ENCODE results near the gene OGFOD2. TPM values are rescaled to one million over a fixed set of nuclear protein-coding genes. Genes with fewer than 3 reads are reported as not detected.

Gene OGFOD2
- polyA plus RNA-seq, 1 donor (not counting 4 experiments of a cell fraction or from before 2014, with no cell fraction given): 6.9 TPM

DNA sequence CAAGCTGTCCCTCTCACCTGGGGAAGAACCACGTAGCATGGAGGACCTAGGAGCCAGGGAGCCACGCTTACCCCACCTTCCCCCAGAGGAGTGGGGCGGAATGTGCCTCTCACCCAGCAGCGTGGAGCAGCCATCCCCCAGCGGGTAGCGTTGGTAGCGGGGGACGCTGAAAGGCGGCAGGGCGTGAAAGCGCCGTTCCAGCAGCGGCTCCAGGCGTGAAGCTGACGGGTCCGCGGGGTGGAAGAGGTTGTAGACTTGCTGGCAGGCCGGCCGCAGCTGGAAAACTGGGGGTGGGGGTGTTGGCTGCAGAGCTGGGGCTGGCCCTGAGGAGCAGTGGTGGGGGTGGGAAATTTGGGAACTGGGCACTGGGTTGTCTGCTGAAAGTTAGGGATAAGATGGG is 17.3 kb downstream of the OGFOD2 start:
- Histone ChIP-seq H3K27ac (ENCODE audit: control insufficient read depth, insufficient read depth, low read length) (no peak overlapping the region), H3K9ac (ENCODE audit: control insufficient read depth, extremely low read depth, insufficient read depth, low read length) (no peak overlapping the region), H4K20me1 (ENCODE audit: control insufficient read depth, extremely low read depth, insufficient read depth, low read length) (no peaks in the 10 kb centered on the region), H3K4me3 (ENCODE audit: control insufficient read depth in 2 of 3, extremely low read depth in 1 of 3, insufficient read depth in 2 of 3, low read depth in 1 of 3, low read length in 3 of 3) (no peak overlapping the region), H3K36me3 (ENCODE audit: control insufficient read depth in 2 of 2, extremely low read depth in 1 of 2, insufficient read depth in 2 of 2, low read length in 2 of 2) (peaks cover 0 to 3% of the 10 kb centered on the region in 2 experiments), H3K27me3 (ENCODE audit: control insufficient read depth, extremely low read depth, insufficient read depth, low read length) (no peaks in the 10 kb centered on the region), H3K4me1 (ENCODE audit: control insufficient read depth, extremely low read depth, insufficient read depth, low read length) (no peaks in the 10 kb centered on the region), H2AFZ (ENCODE audit: control insufficient read depth, low read length) (no peak overlapping the region), H3K4me2 (ENCODE audit: control insufficient read depth, extremely low read depth, insufficient read depth, low read depth, low read length) (no peak overlapping the region), H3K9me3 (ENCODE audit: control insufficient read depth, low read depth, low read length) (no peaks in the 10 kb centered on the region), H3K79me2 (ENCODE audit: control insufficient read depth, insufficient read depth, low read length) (no peaks in the 10 kb centered on the region), H3K9me1 (ENCODE audit: control insufficient read depth, extremely low read depth, insufficient read depth, low read length) (no peaks in the 10 kb centered on the region)
- TF ChIP-seq CTCF (optimal IDR thresholded peaks at IDR 0.05 in 1 of 3, IDR thresholded peaks at IDR 0.05 in 1 of 3, conservative IDR thresholded peaks at IDR 0.05 in 1 of 3; ENCODE audit: extremely low read depth in 1 of 3, insufficient read depth in 2 of 3, low read length in 3 of 3) (no peak), EZH2 (IDR thresholded peaks at IDR 0.05; ENCODE audit: low read length) (no peak)
- DNase-seq (ENCODE audit: low read depth, low spot score) (no peak), FAIRE-seq (no peak)
- dilution Hi-C loops (cut with MboI; ENCODE audit: extremely low pct_ligation_motif_present, low sequenced_read_pairs): no loop called here

- DNase-seq (ENCODE audit: low read depth, low spot score) (no peak), FAIRE-seq (no peak)
- Histone ChIP-seq H3K36me3 (ENCODE audit: control insufficient read depth in 2 of 2, extremely low read depth in 1 of 2, insufficient read depth in 2 of 2, low read length in 2 of 2) (peaks cover 0 to 1% of the 10 kb centered on the region in 2 experiments), H3K4me2 (ENCODE audit: control insufficient read depth, extremely low read depth, insufficient read depth, low read depth, low read length) (no peak overlapping the region), H3K27me3 (ENCODE audit: control insufficient read depth, extremely low read depth, insufficient read depth, low read length) (no peaks in the 10 kb centered on the region), H3K9me1 (ENCODE audit: control insufficient read depth, extremely low read depth, insufficient read depth, low read length) (no peaks in the 10 kb centered on the region), H3K9me3 (ENCODE audit: control insufficient read depth, low read depth, low read length) (no peaks in the 10 kb centered on the region), H3K27ac (ENCODE audit: control insufficient read depth, insufficient read depth, low read length) (no peak overlapping the region), H2AFZ (ENCODE audit: control insufficient read depth, low read length) (no peak overlapping the region), H4K20me1 (ENCODE audit: control insufficient read depth, extremely low read depth, insufficient read depth, low read length) (no peaks in the 10 kb centered on the region), H3K79me2 (ENCODE audit: control insufficient read depth, insufficient read depth, low read length) (no peaks in the 10 kb centered on the region), H3K4me3 (ENCODE audit: control insufficient read depth in 2 of 3, extremely low read depth in 1 of 3, insufficient read depth in 2 of 3, low read depth in 1 of 3, low read length in 3 of 3) (no peak overlapping the region), H3K4me1 (ENCODE audit: control insufficient read depth, extremely low read depth, insufficient read depth, low read length) (no peaks in the 10 kb centered on the region), H3K9ac (ENCODE audit: control insufficient read depth, extremely low read depth, insufficient read depth, low read length) (no peak overlapping the region)
- dilution Hi-C loops (cut with MboI; ENCODE audit: extremely low pct_ligation_motif_present, low sequenced_read_pairs): no loop called here
- TF ChIP-seq EZH2 (IDR thresholded peaks at IDR 0.05; ENCODE audit: low read length): no peak
- TF ChIP-seq CTCF (optimal IDR thresholded peaks at IDR 0.05 in 1 of 3, IDR thresholded peaks at IDR 0.05 in 1 of 3, conservative IDR thresholded peaks at IDR 0.05 in 1 of 3; ENCODE audit: extremely low read depth in 1 of 3, insufficient read depth in 2 of 3, low read length in 3 of 3): no peak
Observed at GRCh38 chr12:122994140-122994675, 19.2 kb downstream of the OGFOD2 start.
